Esophagus (tissue), 2 donors: ENCODE measurements around the gene C2CD5. TPM values are rescaled to one million over a fixed set of nuclear protein-coding genes. Genes with fewer than 3 reads are reported as not detected.
"Not testable (repeated sequence)": the region's sequence is repeated elsewhere in the genome, so short reads cannot be mapped to it uniquely, and the experiment has no call there.

Experiments used
- H3K27ac ChIP-seq, 2 donors: one replicate each; pipeline ENCODE4 v1.5.1; 2013; ENCODE audit warnings: low read depth in 2 of 2, mild to moderate bottlenecking in 2 of 2, inconsistent platforms in 1 of 2, low read length in 1 of 2, moderate library complexity in 1 of 2
- H3K27me3 ChIP-seq, 2 donors: one replicate each; pipeline ENCODE4 v1.6.1; 2013; ENCODE audit warnings: low read length in 2 of 2, control low read depth in 1 of 2, mild to moderate bottlenecking in 1 of 2; ENCODE audit not compliant: insufficient read depth in 2 of 2, control insufficient read depth in 1 of 2
- H3K36me3 ChIP-seq, 2 donors: one replicate each; pipeline ENCODE4 v1.6.1; 2013; ENCODE audit warnings: low read length in 1 of 2; ENCODE audit not compliant: control insufficient read depth in 2 of 2, insufficient read depth in 2 of 2
- H3K4me1 ChIP-seq, 2 donors: one replicate each; pipeline ENCODE4 v1.6.1; 2013; ENCODE audit warnings: low read length in 1 of 2; ENCODE audit not compliant: control insufficient read depth in 2 of 2, insufficient read depth in 2 of 2
- H3K4me3 ChIP-seq, 2 donors: one replicate each; pipeline ENCODE4 v1.5.1; 2013; ENCODE audit warnings: low read length in 2 of 2, mild to moderate bottlenecking in 2 of 2, low read depth in 1 of 2, moderate library complexity in 1 of 2
- H3K9me3 ChIP-seq, 2 donors: one replicate each; pipeline ENCODE4 v1.6.1; 2013; ENCODE audit warnings: mild to moderate bottlenecking in 2 of 2, low read depth in 1 of 2, low read length in 1 of 2, moderate library complexity in 1 of 2; ENCODE audit not compliant: control insufficient read depth in 2 of 2, insufficient read depth in 1 of 2
- WGBS, 2 donors: extraction: QIAGEN DNeasy Blood & Tissue Kit; methylation state at CpG; one replicate each; pipeline ENCODE4 v1.1.7; 2013; 5-methylcytosine and 5-hydroxymethylcytosine counted together
- polyA plus RNA-seq, 2 donors: library from polyadenylated mRNA; stranded (reverse); fragments of 200-250 nt; gene quantifications; one replicate each; pipeline ENCODE4 v1.2.3, GENCODE V29; 2013
- donor health status: healthy with polysubstance abuse.
- donor health status: Bipolar disorder and iron deficiency.

The C2CD5 gene
- polyA plus RNA-seq, 2 donors: 9.2 to 9.5 TPM

DNA sequence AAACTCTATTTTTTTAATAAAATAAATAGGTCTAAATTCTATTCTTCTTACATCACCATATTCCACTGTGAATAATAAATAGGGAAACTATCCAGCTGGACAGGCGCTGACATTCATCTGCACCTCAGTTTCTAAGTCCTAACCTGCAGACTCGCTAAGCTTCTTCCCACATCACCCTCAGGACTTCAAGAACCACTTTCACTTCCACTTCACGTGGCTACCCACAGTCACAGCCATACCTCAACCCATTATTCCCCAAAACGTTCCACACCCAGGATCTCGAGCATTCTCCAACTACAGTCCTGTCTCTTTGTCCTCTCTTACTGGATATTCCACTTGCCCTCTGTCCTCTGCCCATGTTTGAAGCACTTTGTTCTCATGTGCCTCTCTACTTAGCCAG lies 71.1 kb downstream of the C2CD5 start:
- no peaks in the 10 kb centered on the region for H3K9me3 ChIP-seq
- H3K36me3 ChIP-seq: peaks cover 2% of the 10 kb centered on the region in 2 donors
- 67 to 75% methylated on average over 5 of the region's 5 CpGs for WGBS, 2 donors
- H3K4me3 ChIP-seq: no peak overlapping the region
- no peaks in the 10 kb centered on the region for H3K27me3 ChIP-seq
- no peaks in the 10 kb centered on the region for H3K4me1 ChIP-seq
- H3K27ac ChIP-seq: no peak overlapping the region

DNA sequence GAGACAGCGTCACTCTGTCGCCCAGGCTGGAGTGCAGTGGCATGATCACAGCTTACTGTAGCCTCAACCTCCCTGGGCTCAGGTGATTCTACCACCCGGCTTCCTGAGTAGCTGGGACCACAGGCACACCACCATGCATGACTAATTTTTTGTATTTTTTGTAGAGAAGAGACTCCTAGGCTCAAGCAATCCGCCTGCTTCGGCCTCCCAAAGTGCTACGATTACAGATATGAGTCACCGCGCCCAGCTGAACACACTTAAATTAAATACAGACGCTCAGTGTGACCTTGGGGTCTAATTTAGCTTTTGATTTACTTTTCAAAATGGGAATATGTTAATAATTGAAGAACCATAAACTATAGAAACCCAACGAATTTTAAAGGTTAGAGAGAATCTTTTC lies 77.2 kb downstream of the C2CD5 start:
- H3K4me3 ChIP-seq: no peak overlapping the region
- no peak overlapping the region for H3K27ac ChIP-seq
- H3K27me3 ChIP-seq: no peaks in the 10 kb centered on the region
- 85 to 89% methylated on average over 10 of the region's 10 CpGs for WGBS, 2 donors
- H3K4me1 ChIP-seq: no peaks in the 10 kb centered on the region
- no peaks in the 10 kb centered on the region for H3K36me3 ChIP-seq
- H3K9me3 ChIP-seq: no peaks in the 10 kb centered on the region

DNA sequence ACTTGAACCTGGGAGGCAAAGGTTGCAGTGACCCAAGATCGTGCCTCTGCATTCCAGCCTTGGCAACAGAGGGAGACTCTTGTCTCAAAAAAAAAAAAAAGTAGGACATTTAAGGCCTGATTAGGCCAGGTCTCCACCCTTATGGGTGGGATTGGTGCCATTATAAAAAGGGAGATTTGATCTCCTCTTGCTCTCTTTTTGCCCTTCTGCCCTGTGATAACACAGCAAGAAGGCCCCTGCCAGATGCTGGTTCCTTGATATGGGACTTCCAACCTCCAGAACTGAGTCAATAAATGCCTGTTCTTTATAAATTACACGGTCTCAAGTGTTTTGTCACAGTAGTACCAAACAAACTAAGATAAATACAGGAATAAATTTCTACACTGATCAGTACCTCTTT lies 81.0 kb downstream of the C2CD5 start:
- 92 to 98% methylated on average over 2 of the region's 2 CpGs for WGBS, 2 donors

DNA sequence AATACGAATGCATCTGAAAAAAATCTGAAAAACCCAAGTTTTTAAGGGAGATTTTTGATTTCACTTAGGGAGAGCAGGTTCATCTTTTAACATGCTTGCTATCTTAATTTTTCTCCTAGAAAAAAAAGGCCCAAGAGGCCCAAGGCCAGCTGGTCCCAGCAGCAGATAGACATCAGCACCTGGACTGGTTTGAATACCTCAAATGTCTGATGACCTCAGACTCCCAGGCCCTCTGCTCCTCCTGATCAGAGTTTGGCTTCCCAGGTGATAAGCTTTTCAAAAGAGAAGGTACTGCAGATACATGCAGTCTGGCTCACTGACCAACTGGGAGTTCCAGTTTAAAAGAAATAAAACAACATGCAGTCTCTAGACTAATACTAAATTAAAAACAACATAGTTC lies 82.6 kb downstream of the C2CD5 start:
- 95 to 97% methylated on average over 1 of the region's 1 CpG for WGBS, 2 donors
- Histone ChIP-seq H3K4me1 (no peaks in the 10 kb centered on the region), H3K4me3 (no peak overlapping the region), H3K36me3 (no peaks in the 10 kb centered on the region), H3K9me3 (no peaks in the 10 kb centered on the region), H3K27me3 (no peaks in the 10 kb centered on the region), H3K27ac (no peak overlapping the region)

More for the DNA sequence above, 81.0 kb downstream of the C2CD5 start:
- Histone ChIP-seq H3K4me1 (no peaks in the 10 kb centered on the region), H3K27ac (no peak overlapping the region), H3K4me3 (no peak overlapping the region), H3K36me3 (no peaks in the 10 kb centered on the region), H3K9me3 (no peaks in the 10 kb centered on the region), H3K27me3 (no peaks in the 10 kb centered on the region)

DNA sequence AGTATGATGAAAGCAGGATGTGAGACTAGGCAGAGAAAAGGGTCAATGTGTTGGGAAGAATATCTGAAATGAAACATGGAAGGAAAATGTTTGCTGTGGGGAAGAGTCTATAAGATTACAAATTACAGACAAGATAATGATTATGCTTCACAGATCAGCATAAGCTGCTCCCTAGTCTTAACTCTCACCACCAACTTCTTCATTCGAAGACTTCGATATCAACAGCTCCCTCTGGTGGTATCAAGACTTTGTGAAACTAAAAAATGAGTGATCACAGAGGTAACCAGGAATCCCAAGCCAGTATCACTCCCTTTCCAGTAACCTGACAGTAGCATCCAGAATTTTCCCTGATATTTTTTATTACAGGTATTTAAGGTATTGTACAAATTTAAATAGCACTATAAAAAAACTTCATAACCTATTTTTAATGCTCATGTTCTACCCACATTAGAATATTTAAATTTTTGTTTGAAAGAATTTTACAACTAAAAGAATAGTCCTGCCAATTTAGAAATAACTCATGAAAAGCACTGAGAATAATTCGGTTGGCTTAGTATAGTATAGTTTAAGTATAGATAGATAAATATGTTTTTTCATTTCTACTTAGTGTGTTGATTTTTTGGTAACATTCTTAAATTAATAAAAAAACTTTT lies 84.4 kb downstream of the C2CD5 start:
- H3K9me3 ChIP-seq: no peaks in the 10 kb centered on the region
- no peaks in the 10 kb centered on the region for H3K27me3 ChIP-seq
- 22 to 23% methylated on average over 3 of the region's 3 CpGs for WGBS, 2 donors
- no peak overlapping the region for H3K4me3 ChIP-seq
- no peaks in the 10 kb centered on the region for H3K36me3 ChIP-seq
- H3K4me1 ChIP-seq: no peaks in the 10 kb centered on the region
- no peak overlapping the region for H3K27ac ChIP-seq

DNA sequence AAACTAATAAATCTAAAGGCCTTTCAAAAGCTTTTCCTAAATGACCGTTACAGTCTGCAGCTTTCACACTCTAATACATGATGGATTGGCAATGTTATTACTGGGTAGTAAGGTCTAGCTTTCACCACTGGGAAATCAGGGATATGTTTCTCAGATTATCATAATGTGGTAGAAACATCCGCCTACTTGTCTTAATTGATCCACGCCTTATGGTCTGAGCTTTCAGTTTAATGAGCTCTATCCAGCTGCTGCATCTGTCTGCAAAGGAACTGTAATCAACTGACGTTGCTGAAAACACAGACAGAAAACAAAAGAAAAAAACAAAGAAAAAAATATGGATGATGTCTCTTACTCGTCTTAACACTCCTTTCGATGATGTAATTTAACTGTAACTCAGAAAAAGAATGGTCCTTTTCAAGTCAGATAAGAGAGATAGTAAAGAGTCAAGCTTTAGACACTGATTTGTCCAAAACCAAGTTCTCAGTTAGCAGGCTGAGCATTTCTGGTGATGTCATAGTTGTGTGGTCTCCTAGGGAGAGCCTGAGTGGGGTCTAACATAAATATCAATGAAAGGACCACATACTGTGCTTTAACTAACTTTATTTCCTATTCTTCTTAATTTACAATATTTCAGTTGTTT lies 85.9 kb downstream of the C2CD5 start:
- 87 to 89% methylated on average over 6 of the region's 6 CpGs for WGBS, 2 donors
- H3K27me3 ChIP-seq: no peaks in the 10 kb centered on the region

DNA sequence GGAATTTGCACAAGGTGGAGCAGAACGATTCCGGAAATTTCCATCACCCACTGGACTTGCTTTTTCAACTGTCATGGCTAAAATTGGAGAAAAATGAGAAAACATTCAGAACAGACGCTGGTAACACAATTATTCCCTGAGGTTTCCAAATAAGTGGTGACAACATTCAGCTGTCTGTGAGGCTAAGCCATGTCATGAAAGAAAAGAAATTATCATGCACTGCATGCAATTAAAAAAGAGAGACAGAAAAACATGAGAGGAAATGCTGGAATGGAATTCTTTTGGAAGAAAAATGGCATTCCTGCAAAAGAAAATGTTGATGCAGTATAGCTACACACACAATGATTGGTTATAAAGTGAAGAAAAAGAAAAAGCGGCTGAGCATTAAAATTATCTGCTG lies 87.3 kb downstream of the C2CD5 start:
- Histone ChIP-seq H3K9me3 (no peaks in the 10 kb centered on the region), H3K27me3 (no peaks in the 10 kb centered on the region)
- 76 to 82% methylated on average over 4 of the region's 4 CpGs for WGBS, 2 donors

More for the DNA sequence above, 85.9 kb downstream of the C2CD5 start:
- H3K27ac ChIP-seq: no peak overlapping the region
- H3K9me3 ChIP-seq: no peaks in the 10 kb centered on the region
- no peaks in the 10 kb centered on the region for H3K4me1 ChIP-seq
- no peaks in the 10 kb centered on the region for H3K36me3 ChIP-seq
- no peak overlapping the region for H3K4me3 ChIP-seq

DNA sequence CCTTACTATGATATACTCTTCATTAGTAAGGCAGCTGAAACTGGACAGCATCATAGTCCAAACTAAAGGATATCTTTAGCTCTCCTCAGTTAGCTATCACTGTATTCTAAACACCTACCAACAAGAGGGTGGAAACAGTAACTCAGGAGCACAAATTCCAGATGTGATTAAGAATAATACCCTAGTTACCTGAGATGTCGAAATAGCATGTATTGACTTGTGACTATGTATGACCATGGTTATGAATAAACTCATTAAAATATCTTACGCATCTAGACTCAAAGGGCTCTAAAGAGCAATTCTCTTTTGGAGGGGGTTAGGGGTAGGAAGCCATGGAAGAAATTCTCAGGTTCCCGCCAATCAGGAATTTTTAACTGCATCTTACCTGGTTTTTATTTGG lies 90.8 kb downstream of the C2CD5 start:
- H3K4me1 ChIP-seq: no peaks in the 10 kb centered on the region
- WGBS, 2 donors: 92 to 96% methylated on average over 3 of the region's 3 CpGs

More for the DNA sequence above, 87.3 kb downstream of the C2CD5 start:
- Histone ChIP-seq H3K27ac (no peak overlapping the region), H3K4me1 (no peaks in the 10 kb centered on the region), H3K36me3 (peaks cover 0 to 2% of the 10 kb centered on the region in 2 donors), H3K4me3 (no peak overlapping the region)

DNA sequence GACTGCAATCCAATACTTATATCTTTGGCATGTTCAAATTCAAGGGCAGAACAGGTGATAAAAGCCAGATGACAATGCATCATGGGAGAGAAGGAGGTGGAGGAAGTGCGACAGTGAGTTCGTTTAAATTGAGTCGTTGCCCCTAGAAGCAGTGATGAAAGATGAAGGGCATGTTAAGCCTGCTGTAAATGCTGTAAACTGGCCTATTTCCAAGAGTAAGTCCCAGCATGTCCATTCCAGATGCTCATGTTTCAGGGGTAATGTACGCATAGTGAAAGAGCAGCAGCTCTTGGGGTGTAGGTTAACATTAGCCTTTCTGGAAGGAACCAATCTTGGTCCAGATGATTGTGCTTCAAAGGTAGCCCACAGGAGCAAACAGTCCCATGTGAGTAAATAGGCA lies 97.1 kb downstream of the C2CD5 start:
- 32 to 39% methylated on average over 4 of the region's 4 CpGs for WGBS, 2 donors
- Histone ChIP-seq H3K4me3 (no peak overlapping the region), H3K36me3 (no peaks in the 10 kb centered on the region), H3K27me3 (no peaks in the 10 kb centered on the region), H3K27ac (no peak overlapping the region), H3K9me3 (no peaks in the 10 kb centered on the region), H3K4me1 (no peaks in the 10 kb centered on the region)

More for the DNA sequence above, 90.8 kb downstream of the C2CD5 start:
- H3K4me3 ChIP-seq: no peak overlapping the region
- H3K27me3 ChIP-seq: no peaks in the 10 kb centered on the region
- H3K27ac ChIP-seq: no peak overlapping the region
- peaks cover 0 to 2% of the 10 kb centered on the region in 2 donors for H3K36me3 ChIP-seq
- H3K9me3 ChIP-seq: no peaks in the 10 kb centered on the region

DNA sequence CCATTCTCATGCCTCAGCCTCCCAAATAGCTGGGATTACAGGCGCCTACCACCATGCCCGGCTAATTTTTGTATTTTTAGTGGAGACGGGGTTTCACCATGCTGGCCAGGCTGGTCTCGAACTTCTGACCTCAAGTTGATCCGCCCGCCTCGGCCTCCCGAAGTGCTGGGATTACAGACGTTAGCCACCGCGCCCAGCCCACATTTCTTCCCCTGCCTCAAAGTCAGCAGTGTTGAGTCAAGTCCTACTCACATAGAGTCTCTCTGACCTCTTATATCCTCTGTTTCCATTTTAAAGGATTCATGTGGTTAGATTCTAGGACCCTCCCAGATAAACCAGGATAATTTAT lies 100.1 kb downstream of the C2CD5 start:
- H3K4me3 ChIP-seq, H3K36me3 ChIP-seq, H3K27me3 ChIP-seq, H3K4me1 ChIP-seq, H3K9me3 ChIP-seq, H3K27ac ChIP-seq: not testable (repeated sequence)
- WGBS, 2 donors: 80 to 87% methylated on average over 11 of the region's 11 CpGs
